AG09319 (cell line): Measurements from ENCODE around the gene BTN1A1.

Experiments used
- DNase-seq: peaks from one replicate; pipeline ENCODE4 v3.0.0-alpha.2; 2010; ENCODE audit warnings: low read depth; ENCODE audit errors: extremely low read depth
- TF ChIP-seq, protein P1 (sequence below): IDR thresholded peaks from 2 replicates; pipeline ENCODE4 v1.5.1; 2011; ENCODE audit warnings: low read depth, mild to moderate bottlenecking, inconsistent platforms, low read length, moderate library complexity

BTN1A1 gene

DNA sequence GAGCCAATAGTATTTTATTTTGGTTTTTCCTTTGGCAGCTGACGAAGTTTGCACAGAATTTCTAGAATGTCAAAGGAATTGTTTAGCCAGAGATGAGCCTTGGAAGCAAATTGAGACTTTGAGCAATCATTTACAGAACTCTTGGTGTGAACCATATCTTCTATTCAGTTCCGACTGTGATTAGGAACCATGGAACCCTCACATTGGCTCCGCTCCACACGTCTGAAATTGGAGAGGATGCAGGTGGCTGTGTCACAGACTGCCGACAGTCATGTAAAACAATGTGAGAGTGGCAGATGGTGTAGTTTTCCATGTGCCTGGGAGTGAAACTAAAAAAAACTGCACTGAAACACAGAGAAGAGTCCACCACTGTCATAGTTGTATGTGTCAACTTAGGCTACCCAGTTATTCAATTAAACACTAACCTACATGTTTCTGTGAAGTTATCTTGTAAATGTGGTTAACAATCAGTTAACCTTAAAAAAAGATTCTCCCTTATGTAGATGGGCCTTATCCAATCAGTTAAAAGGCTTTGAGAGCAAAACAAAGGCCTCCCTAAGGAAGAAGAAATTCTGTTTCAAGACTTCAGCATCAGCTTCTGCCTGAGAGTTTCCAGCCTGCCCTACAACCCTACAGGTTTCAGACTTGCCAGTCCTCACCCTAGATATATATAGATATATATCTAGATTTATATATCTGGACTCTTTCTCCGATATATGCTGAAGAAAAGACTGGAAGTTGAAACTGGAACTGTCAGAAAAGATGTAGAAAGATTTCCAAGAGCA lies 34.8 kb downstream of the BTN1A1 start:
- DNase-seq: no peak
- TF ChIP-seq, protein P1, sequence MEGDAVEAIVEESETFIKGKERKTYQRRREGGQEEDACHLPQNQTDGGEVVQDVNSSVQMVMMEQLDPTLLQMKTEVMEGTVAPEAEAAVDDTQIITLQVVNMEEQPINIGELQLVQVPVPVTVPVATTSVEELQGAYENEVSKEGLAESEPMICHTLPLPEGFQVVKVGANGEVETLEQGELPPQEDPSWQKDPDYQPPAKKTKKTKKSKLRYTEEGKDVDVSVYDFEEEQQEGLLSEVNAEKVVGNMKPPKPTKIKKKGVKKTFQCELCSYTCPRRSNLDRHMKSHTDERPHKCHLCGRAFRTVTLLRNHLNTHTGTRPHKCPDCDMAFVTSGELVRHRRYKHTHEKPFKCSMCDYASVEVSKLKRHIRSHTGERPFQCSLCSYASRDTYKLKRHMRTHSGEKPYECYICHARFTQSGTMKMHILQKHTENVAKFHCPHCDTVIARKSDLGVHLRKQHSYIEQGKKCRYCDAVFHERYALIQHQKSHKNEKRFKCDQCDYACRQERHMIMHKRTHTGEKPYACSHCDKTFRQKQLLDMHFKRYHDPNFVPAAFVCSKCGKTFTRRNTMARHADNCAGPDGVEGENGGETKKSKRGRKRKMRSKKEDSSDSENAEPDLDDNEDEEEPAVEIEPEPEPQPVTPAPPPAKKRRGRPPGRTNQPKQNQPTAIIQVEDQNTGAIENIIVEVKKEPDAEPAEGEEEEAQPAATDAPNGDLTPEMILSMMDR: no peak

DNA sequence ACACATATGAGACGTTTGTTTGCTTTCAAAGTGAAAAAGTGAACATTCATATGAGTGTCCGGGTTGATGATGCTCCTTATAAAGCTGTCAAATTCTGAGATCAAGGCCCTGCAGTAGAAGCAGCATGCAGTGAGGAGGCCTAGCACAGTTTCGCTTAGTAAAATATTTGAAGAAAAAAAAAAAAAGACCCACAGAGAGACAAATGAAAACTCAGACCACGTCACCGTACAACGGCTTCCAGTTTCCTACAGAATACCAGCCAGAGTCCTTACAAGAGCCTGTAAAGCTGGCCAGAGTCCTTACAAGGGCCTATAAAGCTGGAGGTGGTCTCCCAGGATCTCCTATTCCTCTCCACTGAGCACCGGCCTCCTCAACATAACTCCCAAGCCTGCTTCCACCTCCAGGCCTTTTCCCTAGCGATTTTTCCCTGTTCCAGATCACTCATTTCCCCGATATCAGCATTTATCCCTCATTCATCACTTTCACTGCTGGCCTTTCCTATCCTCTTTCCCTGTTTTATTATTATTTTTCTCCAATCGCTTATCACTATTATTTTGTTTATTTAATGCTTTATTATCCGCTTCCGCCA lies 36.6 kb downstream of the BTN1A1 start:
- TF ChIP-seq, protein P1: no peak
- no peak for DNase-seq

DNA sequence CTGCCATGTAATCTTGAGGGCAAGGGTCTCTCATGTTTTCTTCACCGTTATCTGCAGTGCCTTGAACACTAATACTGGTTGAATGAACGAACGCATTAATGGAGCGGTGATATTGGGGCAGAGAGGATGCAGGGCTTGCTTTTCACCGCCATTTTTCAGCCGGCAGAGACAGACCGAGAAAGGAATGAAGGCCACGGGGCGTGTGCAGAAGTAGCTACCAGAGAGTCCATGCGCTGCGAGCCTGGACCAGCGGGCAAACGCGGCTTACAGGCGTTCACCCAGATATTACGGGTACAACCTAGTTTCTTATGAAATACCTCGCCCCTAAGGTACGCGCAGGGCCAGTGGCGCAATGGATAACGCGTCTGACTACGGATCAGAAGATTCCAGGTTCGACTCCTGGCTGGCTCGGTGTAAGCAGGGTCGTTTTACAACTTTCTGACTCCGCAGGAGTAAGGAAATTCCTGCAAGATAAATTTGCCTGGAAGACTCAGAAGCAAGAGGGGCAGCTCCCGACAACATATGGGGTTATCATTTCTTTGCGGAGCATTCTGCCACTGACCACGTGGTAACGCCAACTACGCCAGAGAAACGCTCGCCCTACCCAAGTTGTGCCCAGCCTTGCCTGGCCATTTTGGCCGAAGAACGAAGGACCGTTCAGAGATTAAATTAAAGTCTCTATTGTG lies 37.2 kb downstream of the BTN1A1 start:
- peak; percentile 85 for DNase-seq
- TF ChIP-seq, protein P1: no peak

DNA sequence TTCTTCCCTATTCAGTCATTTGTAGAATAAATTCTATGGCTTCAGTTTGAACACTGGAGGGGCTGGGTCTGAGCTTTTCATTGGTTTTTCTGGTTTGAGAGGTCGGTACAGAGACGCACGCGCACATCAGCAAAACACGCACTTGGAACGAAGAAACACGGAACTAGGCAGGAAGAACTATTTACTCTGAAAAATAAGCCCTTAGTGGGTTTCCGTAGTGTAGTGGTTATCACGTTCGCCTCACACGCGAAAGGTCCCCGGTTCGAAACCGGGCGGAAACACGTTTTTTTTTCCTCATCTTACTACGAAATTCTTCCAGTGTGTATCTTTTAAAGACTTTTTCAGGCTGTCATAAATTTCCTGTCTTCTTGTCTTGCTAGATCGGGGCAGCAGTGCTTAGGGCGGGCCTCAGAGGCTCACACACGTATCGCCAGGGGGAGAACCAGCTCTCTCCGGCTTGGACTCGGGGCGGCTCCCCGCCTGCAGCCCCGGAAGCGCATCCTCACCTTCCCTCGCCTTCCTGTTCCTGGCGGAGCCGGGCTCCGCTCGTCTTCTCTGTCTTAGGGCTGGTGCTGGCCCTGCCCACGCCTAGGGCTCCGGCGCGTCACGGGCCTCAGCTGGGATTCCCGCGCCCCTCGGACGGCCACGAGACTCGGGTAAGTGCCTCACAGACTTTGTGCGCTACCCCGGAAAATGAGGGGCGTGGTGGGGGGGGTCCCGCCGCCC lies 37.9 kb downstream of the BTN1A1 start, which contains the start of gene HMGN4:
Gene HMGN4 (plus strand): TSS at position 521 of the 726 bp plus-strand sequence. CDS start 6,841 bp downstream, outside the sequence.
- peak; percentile 76 for DNase-seq
- TF ChIP-seq, protein P1: peak; percentile 2; the same call in 1 of the 2 replicates

DNA sequence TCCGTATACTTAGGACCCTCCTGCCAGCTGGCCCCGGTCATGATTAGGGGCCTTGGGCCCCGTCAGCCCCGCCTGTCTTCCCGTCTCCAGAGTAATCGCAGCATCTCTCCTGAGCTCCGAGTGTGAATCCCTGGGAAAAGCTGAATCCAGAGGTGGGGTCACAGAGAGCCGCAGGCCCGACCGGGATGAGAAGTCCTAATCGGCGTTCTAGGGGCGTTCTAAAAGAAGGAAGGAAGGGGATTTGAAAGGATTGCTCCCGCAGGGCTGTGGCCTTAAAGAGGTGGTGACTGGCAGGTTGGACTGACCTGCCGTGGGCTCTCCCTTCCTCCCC lies 38.4 kb downstream of the BTN1A1 start:
- TF ChIP-seq, protein P1: no peak
- DNase-seq: no peak

DNA sequence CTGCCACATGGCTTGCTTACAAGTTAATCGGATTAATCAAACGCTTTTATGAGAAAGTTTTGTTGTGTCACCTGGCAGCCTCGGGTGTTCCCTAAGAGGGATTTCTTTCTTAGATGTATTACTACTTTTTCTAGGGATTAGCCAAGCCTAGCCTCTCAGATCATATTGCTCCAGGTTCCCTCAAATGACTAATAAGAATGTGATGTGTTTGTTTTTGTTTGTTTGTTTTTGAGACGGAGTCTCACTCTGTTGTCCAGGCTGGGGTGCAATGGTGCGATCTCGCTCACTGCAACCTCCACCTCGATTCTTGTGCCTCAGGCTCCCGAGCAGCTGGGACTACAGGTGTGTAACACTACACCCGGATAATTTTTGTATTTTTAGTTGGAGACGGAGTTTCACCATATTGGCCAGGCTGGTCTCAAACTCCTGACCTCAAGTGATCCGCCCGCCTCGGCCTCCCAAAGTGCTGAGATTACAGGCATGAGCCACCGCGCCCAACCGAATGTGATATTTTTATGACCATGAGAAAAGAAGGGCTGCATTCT lies 39.0 kb downstream of the BTN1A1 start:
- no peak for DNase-seq
- TF ChIP-seq, protein P1: no peak
